Transverse colon (tissue), 4 donors: ENCODE measurements around the gene MTA1. TPM values are rescaled to one million over a fixed set of nuclear protein-coding genes. Genes with fewer than 3 reads are reported as not detected.

Experiments
- DNase-seq: peaks from one replicate; pipeline ENCODE4 v3.0.0-alpha.2; 2019
- H3K27ac ChIP-seq, 4 donors: fragments of 200-600 bp; sonication (generic); 2 replicates each; pipeline ENCODE4 v1.5.1; 2016 to 2018; ENCODE audit warnings: inconsistent platforms in 4 of 4
- H3K27me3 ChIP-seq: fragments of 200-600 bp; sonication (generic); 2 replicates; pipeline ENCODE4 v1.5.1; 2017; ENCODE audit warnings: inconsistent platforms
- H3K36me3 ChIP-seq, 4 donors: fragments of 200-600 bp; sonication (generic); 2 replicates each; pipeline ENCODE4 v1.5.1; 2017 to 2019; ENCODE audit warnings: inconsistent platforms in 4 of 4
- H3K4me1 ChIP-seq, 4 donors: fragments of 200-600 bp; sonication (generic); 2 replicates each; pipeline ENCODE4 v1.5.1; 2017 to 2020; ENCODE audit warnings: inconsistent platforms in 4 of 4
- H3K4me3 ChIP-seq, 4 donors: fragments of 200-600 bp; sonication (generic); 1 replicate in 1 of 4; 2 replicates in 3 of 4; pipeline versions ENCODE4 v1.5.1 to v1.6.1; 2017 to 2019; ENCODE audit warnings: inconsistent platforms in 4 of 4
- H3K9me3 ChIP-seq, 2 donors: fragments of 200-600 bp; sonication (generic); 2 replicates each; pipeline ENCODE4 v1.5.1; 2017 to 2019; ENCODE audit warnings: inconsistent platforms in 2 of 2
- CTCF ChIP-seq, 5 experiments: fragments of 200-600 bp in 3 of 5; fragments of 450-650 bp in 2 of 5; sonication (generic) in 3 of 5; IDR thresholded peaks; 1 replicate in 2 of 5; 2 replicates in 3 of 5; pipeline ENCODE4 v1.5.1; 2016 to 2017; ENCODE audit warnings: antibody characterized with exemption in 5 of 5, inconsistent platforms in 3 of 5, mild to moderate bottlenecking in 2 of 5, moderate library complexity in 1 of 5
- EP300 ChIP-seq: sonication (generic); formaldehyde crosslinking; IDR thresholded peaks from one replicate; pipeline ENCODE4 v1.6.1; 2017; ENCODE audit warnings: antibody characterized with exemption, low read depth
- POLR2A ChIP-seq: fragments of 450-650 bp; IDR thresholded peaks from one replicate; pipeline ENCODE4 v1.6.1; 2016; ENCODE audit warnings: antibody characterized with exemption, mild to moderate bottlenecking, moderate library complexity
- POLR2AphosphoS5 ChIP-seq, 3 donors: sonication (generic); formaldehyde crosslinking; IDR thresholded peaks; one replicate each; pipeline ENCODE4 v1.6.1; 2016; ENCODE audit warnings: antibody characterized with exemption in 3 of 3
- WGBS, 2 donors: methylation state at CpG; one replicate each; pipeline ENCODE4 v1.1.5; 2018; ENCODE audit warnings: low coverage in 1 of 2; 5-methylcytosine and 5-hydroxymethylcytosine counted together
- in situ Hi-C, 4 donors: fragments of 200-750 bp; cut with MboI; loops; one replicate each; pipeline versions ENCODE4 v1.15.0 to v1.15.1; 2017; ENCODE audit warnings: low sequenced_read_pairs in 3 of 4, low pct_ligation_motif_present in 1 of 4, low pct_unique_long_range_greater_than_20kb in 1 of 4
- intact Hi-C: fragments of 100-400 bp; cut with DNase I; formaldehyde crosslinking; loops from one replicate; pipeline ENCODE4 v1.15.1; 2023; ENCODE audit warnings: low total_unique reads
- total RNA-seq, 4 donors: library from RNA; depleted of rRNA; stranded (reverse); fragments of >200 nt; gene quantifications; one replicate each; pipeline ENCODE4 v1.1.0, GENCODE V29; 2016

The MTA1 gene
- total RNA-seq, 4 donors from 2014 or later: 79.4 to 293 (median 106) TPM

- Histone ChIP-seq H3K4me1 (no peaks in the 10 kb centered on the region), H3K4me3 (no peak overlapping the region), H3K27me3 (peaks cover 40% of the 10 kb centered on the region), H3K9me3 (no peaks in the 10 kb centered on the region), H3K27ac (no peak overlapping the region), H3K36me3 (no peaks in the 10 kb centered on the region)
- TF ChIP-seq POLR2A: no peak
- TF ChIP-seq CTCF (IDR thresholded peaks at IDR 0.05): no peak
- no peak for TF ChIP-seq EP300
- TF ChIP-seq POLR2AphosphoS5 (IDR thresholded peaks at IDR 0.05): no peak
- in situ Hi-C loops: loop anchor here in 2 of 4 donors (10.0 kb wide), 1 partner anchor 142 kb away; no protein-coding TSS in a partner anchor
- intact Hi-C loops: no loop called here
- DNase-seq: no peak
- WGBS, 2 donors: 57 to 71% methylated on average over 1 to 5 of the region's 5 CpGs
These were observed 97.5 kb downstream of the MTA1 start for GRCh38 chr14:105517096-105517495.

GRCh38 chr14:105519946-105520698 is 100.5 kb downstream of the MTA1 start:
- no peaks in the 10 kb centered on the region for H3K36me3 ChIP-seq
- no peaks in the 10 kb centered on the region for H3K9me3 ChIP-seq
- H3K27ac ChIP-seq: no peak overlapping the region
- WGBS, 2 donors: 67 to 68% methylated on average over 14 of the region's 14 CpGs
- no peak for DNase-seq
- peaks cover 40% of the 10 kb centered on the region for H3K27me3 ChIP-seq
- intact Hi-C loops (loop anchor here (10.0 kb wide), 1 partner anchor 145 kb away; no protein-coding TSS in a partner anchor), in situ Hi-C loops (loop anchor here in 2 of 4 donors (10.0 kb wide), 1 partner anchor 145 kb away; no protein-coding TSS in a partner anchor)
- no peaks in the 10 kb centered on the region for H3K4me1 ChIP-seq
- no peak overlapping the region for H3K4me3 ChIP-seq
- no peak for TF ChIP-seq EP300

Other genes with a start within 250 kb of the MTA1 start
- 10 to 100 TPM; 17.0 to 53.9 (median 32.6) TPM for gene NUDT14, start 238.5 kb upstream of the MTA1 start, total RNA-seq
- 10 to 100 TPM; 52.2 to 69.6 (median 64.4) TPM for gene BTBD6, start 171.3 kb upstream of the MTA1 start, total RNA-seq
- 10 to 100 TPM; 36.2 to 93.9 (median 62.6) TPM for gene BRF1, start 118.8 kb upstream of the MTA1 start, total RNA-seq
- gene PACS2, start 105.1 kb upstream of the MTA1 start, total RNA-seq: 100 to 1,000 TPM in 2 of 4 donors, 10 to 100 TPM in 2; 63.0 to 249 (median 135) TPM
- under 1 TPM in 1 of 4 donors, not detected in 3; 0.41 TPM for gene TEX22, start 21.3 kb upstream of the MTA1 start, total RNA-seq
- 10 to 100 TPM; 11.2 to 67.3 (median 22.4) TPM for gene CRIP2, start 55.0 kb downstream of the MTA1 start, total RNA-seq
- 100 to 1,000 TPM in 1 of 4 donors, 10 to 100 TPM in 2, not detected in 1; 16.9 to 246 (median 63.0) TPM for gene CRIP1, start 67.1 kb downstream of the MTA1 start, total RNA-seq
- gene TEDC1, start 71.4 kb downstream of the MTA1 start, total RNA-seq: 10 to 100 TPM; 10.8 to 52.9 (median 29.5) TPM
- gene TMEM121, start 106.8 kb downstream of the MTA1 start, total RNA-seq: under 1 TPM in 2 of 4 donors, not detected in 2; 0.48 to 0.96 TPM